Measurements from ENCODE around the gene FKBP5. TPM values are rescaled to one million over a fixed set of nuclear protein-coding genes. Genes with fewer than 3 reads are reported as not detected.
"Not testable (repeated sequence)": the region's sequence is repeated elsewhere in the genome, so short reads cannot be mapped to it uniquely, and the experiment has no call there.

FKBP5 gene
- total RNA-seq, 1 experiment from 2014 or later, result 14.9 TPM

- peak; percentile 24 for DNase-seq (ENCODE audit: low read depth)
Observed at GRCh38 chr6:35690484-35690883, 1.8 kb upstream of the FKBP5 start.

GRCh38 chr6:35690006-35690405 lies 1.3 kb upstream of the FKBP5 start:
- DNase-seq (ENCODE audit: low read depth), result not testable (repeated sequence)

GRCh38 chr6:35687658-35688604 lies 784 bp downstream of the FKBP5 start:
- peak; percentile 74 for DNase-seq (ENCODE audit: low read depth)

GRCh38 chr6:35686873-35687555 lies 1.7 kb downstream of the FKBP5 start:
- no peak for DNase-seq (ENCODE audit: low read depth)

- no peak for DNase-seq (ENCODE audit: low read depth)
Observed at GRCh38 chr6:35686436-35686835, 2.3 kb downstream of the FKBP5 start.

- no peak for DNase-seq (ENCODE audit: low read depth)
Observed at GRCh38 chr6:35683267-35683666, 5.4 kb downstream of the FKBP5 start.

GRCh38 chr6:35681298-35681697 lies 7.4 kb downstream of the FKBP5 start:
- no peak for DNase-seq (ENCODE audit: low read depth)

GRCh38 chr6:35679399-35679798 lies 9.3 kb downstream of the FKBP5 start:
- no peak for DNase-seq (ENCODE audit: low read depth)

GRCh38 chr6:35678814-35679213 lies 9.9 kb downstream of the FKBP5 start:
- no peak for DNase-seq (ENCODE audit: low read depth)

- DNase-seq (ENCODE audit: low read depth), result peak; percentile 77
Observed at GRCh38 chr6:35678021-35678654, 10.6 kb downstream of the FKBP5 start.

GRCh38 chr6:35677456-35677855 lies 11.3 kb downstream of the FKBP5 start:
- peak; percentile 36 for DNase-seq (ENCODE audit: low read depth)

GRCh38 chr6:35675871-35676459 lies 12.8 kb downstream of the FKBP5 start:
- DNase-seq (ENCODE audit: low read depth), result no peak

- no peak for DNase-seq (ENCODE audit: low read depth)
Observed at GRCh38 chr6:35674594-35674993, 14.1 kb downstream of the FKBP5 start.

GRCh38 chr6:35673755-35674154 lies 15.0 kb downstream of the FKBP5 start:
- DNase-seq (ENCODE audit: low read depth), result no peak

GRCh38 chr6:35673284-35673666 lies 15.4 kb downstream of the FKBP5 start:
- DNase-seq (ENCODE audit: low read depth), result not testable (repeated sequence)

- not testable (repeated sequence) for DNase-seq (ENCODE audit: low read depth)
Observed at GRCh38 chr6:35670453-35670852, 18.3 kb downstream of the FKBP5 start.

GRCh38 chr6:35669451-35670045 lies 19.2 kb downstream of the FKBP5 start:
- DNase-seq (ENCODE audit: low read depth), result peak; percentile 49

- DNase-seq (ENCODE audit: low read depth), result peak; percentile 14
Observed at GRCh38 chr6:35668744-35669450, 19.8 kb downstream of the FKBP5 start.

GRCh38 chr6:35668096-35668495 lies 20.6 kb downstream of the FKBP5 start:
- DNase-seq (ENCODE audit: low read depth), result no peak

- DNase-seq (ENCODE audit: low read depth), result no peak
Observed at GRCh38 chr6:35665573-35665972, 23.1 kb downstream of the FKBP5 start.

GRCh38 chr6:35664945-35665344 lies 23.8 kb downstream of the FKBP5 start:
- no peak for DNase-seq (ENCODE audit: low read depth)
